PFSK-1 (cell line): ENCODE measurements around the gene FLRT1.

Source experiments
- FOXP2 ChIP-seq: optimal IDR thresholded peaks from 2 replicates; pipeline ENCODE3; 2011; ENCODE audit warnings: borderline replicate concordance, control low read depth, inconsistent platforms; ENCODE audit not compliant: insufficient read depth; ENCODE audit errors: extremely low read length, extremely low read depth
- POLR2AphosphoS5 ChIP-seq: IDR thresholded peaks from 2 replicates; pipeline ENCODE4 v1.6.1; 2012; ENCODE audit warnings: low read depth, mild to moderate bottlenecking, control low read depth, low read length, moderate library complexity
- SIN3A ChIP-seq: IDR thresholded peaks from 2 replicates; pipeline ENCODE4 v1.6.1; 2012; ENCODE audit warnings: mild to moderate bottlenecking, low read length, moderate library complexity, borderline replicate concordance; ENCODE audit not compliant: insufficient read depth
- TAF1 ChIP-seq: IDR thresholded peaks from 2 replicates; pipeline ENCODE4 v1.6.1; 2012; ENCODE audit warnings: low read length, control low read depth, borderline replicate concordance; ENCODE audit not compliant: insufficient read depth
- TF ChIP-seq, protein P1 (sequence below), 2 experiments: IDR thresholded peaks; 2 replicates each; pipeline versions ENCODE4 v1.6.1 to v1.8.0; 2011 to 2012; ENCODE audit warnings: low read depth in 2 of 2, low read length in 2 of 2, control low read depth in 1 of 2, inconsistent platforms in 1 of 2, mild to moderate bottlenecking in 1 of 2, moderate library complexity in 1 of 2; ENCODE audit not compliant: insufficient read depth in 1 of 2

FLRT1 gene

DNA sequence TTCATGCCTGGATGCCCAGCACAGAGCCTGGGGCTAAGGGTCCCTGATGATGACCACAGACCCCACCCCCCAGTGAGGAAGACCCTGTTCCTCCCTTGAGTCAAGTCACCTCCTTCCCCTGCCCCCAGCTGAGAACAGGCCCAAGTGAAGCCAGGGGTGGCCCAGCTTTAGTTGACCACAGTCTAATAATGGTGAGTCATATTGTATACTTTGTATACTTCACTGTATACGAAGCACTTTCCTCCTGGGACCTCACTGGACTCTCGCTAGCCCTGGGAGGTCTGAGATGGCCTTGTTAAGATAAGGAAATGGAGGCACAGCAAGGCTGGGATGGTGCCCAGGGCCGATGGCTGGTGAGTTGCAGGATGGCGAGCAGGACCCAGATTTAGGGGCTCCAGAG, 3.7 kb upstream of the FLRT1 start:
- TF ChIP-seq, protein P1, sequence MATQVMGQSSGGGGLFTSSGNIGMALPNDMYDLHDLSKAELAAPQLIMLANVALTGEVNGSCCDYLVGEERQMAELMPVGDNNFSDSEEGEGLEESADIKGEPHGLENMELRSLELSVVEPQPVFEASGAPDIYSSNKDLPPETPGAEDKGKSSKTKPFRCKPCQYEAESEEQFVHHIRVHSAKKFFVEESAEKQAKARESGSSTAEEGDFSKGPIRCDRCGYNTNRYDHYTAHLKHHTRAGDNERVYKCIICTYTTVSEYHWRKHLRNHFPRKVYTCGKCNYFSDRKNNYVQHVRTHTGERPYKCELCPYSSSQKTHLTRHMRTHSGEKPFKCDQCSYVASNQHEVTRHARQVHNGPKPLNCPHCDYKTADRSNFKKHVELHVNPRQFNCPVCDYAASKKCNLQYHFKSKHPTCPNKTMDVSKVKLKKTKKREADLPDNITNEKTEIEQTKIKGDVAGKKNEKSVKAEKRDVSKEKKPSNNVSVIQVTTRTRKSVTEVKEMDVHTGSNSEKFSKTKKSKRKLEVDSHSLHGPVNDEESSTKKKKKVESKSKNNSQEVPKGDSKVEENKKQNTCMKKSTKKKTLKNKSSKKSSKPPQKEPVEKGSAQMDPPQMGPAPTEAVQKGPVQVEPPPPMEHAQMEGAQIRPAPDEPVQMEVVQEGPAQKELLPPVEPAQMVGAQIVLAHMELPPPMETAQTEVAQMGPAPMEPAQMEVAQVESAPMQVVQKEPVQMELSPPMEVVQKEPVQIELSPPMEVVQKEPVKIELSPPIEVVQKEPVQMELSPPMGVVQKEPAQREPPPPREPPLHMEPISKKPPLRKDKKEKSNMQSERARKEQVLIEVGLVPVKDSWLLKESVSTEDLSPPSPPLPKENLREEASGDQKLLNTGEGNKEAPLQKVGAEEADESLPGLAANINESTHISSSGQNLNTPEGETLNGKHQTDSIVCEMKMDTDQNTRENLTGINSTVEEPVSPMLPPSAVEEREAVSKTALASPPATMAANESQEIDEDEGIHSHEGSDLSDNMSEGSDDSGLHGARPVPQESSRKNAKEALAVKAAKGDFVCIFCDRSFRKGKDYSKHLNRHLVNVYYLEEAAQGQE (IDR thresholded peaks at IDR 0.05; ENCODE audit: insufficient read depth in 1 of 2, low read depth in 2 of 2, low read length in 2 of 2) = no peak
- TF ChIP-seq POLR2AphosphoS5 = no peak
- TF ChIP-seq TAF1 = no peak

DNA sequence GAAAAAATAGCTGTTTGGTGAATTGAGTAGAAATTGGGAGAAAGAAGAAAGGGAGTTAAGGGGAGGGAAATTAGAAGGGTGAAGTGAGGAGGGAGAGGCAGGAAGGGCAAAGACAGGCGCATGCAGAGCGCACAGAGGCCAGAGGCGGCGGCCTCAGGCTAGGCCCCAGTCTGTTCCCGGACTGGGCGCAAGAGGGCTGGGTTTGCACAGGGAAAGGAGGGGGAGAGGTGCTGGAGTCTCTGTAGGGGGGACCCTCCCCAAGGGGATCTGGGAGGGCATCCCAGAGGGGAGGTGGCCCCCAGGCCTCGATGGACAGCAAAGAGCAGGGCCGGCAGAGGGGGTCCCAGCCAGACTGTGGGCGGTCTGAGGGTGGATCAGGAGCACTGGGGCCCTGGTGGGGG, 1.3 kb upstream of the FLRT1 start:
- TF ChIP-seq, protein P1 (IDR thresholded peaks at IDR 0.05; ENCODE audit: insufficient read depth in 1 of 2, low read depth in 2 of 2, low read length in 2 of 2) = no peak
- TF ChIP-seq SIN3A (no peak), TAF1 (no peak), POLR2AphosphoS5 (no peak), FOXP2 (no peak)

DNA sequence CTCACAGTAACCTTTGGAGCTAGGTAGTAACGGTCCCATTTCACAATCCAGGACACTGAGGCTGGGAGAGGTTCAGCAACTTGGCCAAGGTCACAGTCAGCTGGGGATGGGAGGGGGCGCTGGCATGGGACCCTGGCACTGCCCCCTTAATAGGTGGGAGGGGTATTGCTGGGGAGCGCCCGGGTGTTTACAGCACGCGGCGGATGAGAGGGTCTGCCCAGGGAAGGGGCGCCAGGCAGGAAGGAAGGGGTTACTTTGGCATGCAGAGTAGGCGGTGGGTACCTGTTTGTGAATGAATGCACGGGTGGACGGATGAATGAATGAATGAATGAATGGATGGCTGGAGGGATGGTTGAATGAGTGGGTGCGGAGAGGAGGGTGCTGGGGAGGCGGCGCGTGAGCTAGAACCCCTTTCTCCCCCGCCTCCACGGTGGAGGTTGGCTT, 628 bp upstream of the FLRT1 start:
- TF ChIP-seq, protein P1 (IDR thresholded peaks at IDR 0.05; ENCODE audit: insufficient read depth in 1 of 2, low read depth in 2 of 2, low read length in 2 of 2) = no peak

DNA sequence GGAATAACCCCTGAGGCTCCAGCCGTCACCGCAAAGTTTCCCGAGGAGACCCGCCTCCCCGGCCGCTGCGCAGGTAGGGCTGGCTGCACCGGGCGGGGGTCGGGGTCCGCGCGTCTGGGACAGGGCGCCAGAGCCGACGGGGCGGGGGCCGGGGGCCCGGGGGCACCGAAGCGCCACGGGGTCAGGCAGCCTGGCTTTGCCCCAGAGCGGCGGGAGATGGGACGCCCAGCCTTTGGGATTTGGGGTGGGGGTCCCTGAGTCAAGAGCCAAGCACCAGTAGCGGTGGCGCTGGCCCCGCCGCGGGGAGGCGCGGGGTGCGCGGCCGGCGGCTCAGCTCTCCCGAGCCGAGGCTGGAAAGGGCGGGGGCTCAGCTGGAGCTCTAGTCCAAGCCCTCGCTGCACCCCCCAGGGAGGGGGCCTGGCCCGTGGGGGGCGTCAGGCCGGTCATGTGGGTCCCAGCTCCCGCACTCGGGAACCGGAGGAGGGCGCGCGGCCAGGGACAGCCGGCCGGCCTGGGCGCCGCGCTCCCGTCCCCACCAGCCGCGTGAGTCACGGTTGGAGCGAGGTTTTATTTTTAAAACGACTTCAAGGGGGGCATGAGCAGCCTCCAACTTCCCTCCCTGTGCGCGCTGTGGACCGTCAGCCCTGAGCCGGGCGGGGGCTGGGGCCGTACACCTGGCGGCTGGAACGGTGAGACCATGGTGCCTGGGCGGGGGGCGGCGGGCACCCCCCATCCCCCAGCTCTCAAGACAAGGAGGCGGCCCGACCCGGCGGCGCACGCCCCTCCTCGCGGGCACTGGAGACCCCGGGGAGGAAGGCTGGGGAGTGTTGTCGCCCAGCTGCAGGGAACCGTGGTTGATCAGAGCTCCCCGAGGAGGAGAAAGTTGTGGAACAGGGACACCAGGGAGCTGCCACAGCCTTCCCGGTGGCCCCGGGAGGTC, 626 bp downstream of the FLRT1 start:
- TF ChIP-seq TAF1 = no peak
- TF ChIP-seq FOXP2 = no peak
- TF ChIP-seq, protein P1 (IDR thresholded peaks at IDR 0.05; ENCODE audit: insufficient read depth in 1 of 2, low read depth in 2 of 2, low read length in 2 of 2) = no peak
- TF ChIP-seq SIN3A = no peak
- no peak for TF ChIP-seq POLR2AphosphoS5
